ENCODE results near the gene MYO9B. TPM values are rescaled to one million over a fixed set of nuclear protein-coding genes. Genes with fewer than 3 reads are reported as not detected.
A peak's percentile ranks its signal among the peaks of the same experiment; 100 is the strongest.

Gene MYO9B
- total RNA-seq, 1 experiment from 2014 or later: 94.3 TPM

GRCh38 chr19:17235300-17235970 is 159.9 kb downstream of the MYO9B start:
- ChIA-PET POLR2A (interaction anchor here (0.6 to 2.8 kb wide), 9 partner anchors 9 to 159 kb away, joined by 3 to 11 read pairs (median 6); partner anchors contain the start of genes BABAM1, OCEL1 and USE1), CTCF (interaction anchor here (1.0 to 3.2 kb wide), 11 partner anchors 8 to 190 kb away, joined by 3 to 12 read pairs (median 6); partner anchors contain the start of genes MRPL34, OCEL1 and USE1)
- H3K27ac Mint-ChIP-seq: no peak overlapping the region
- peak; percentile 68 for DNase-seq (ENCODE audit: low spot score)
- H3K36me3 Mint-ChIP-seq: peaks cover 40% of the 10 kb centered on the region
- peak overlapping the region; percentile 80 for H3K4me3 Mint-ChIP-seq
- H3K9me3 Mint-ChIP-seq: no peaks in the 10 kb centered on the region
- ATAC-seq: peak; percentile 36
- H3K27me3 Mint-ChIP-seq (ENCODE audit: low read depth): no peaks in the 10 kb centered on the region
- peaks cover 27% of the 10 kb centered on the region for H3K4me1 Mint-ChIP-seq
- no peak for TF ChIP-seq ERG (CRISPR knock-in tag; IDR thresholded peaks at IDR 0.05)
- TF ChIP-seq OVOL2 (CRISPR knock-in tag; IDR thresholded peaks at IDR 0.05; ENCODE audit: borderline replicate concordance): no peak
- no peak for TF ChIP-seq ZBTB21 (CRISPR knock-in tag; IDR thresholded peaks at IDR 0.05; ENCODE audit: borderline replicate concordance)
- no peak for TF ChIP-seq SMAD4 (CRISPR knock-in tag; IDR thresholded peaks at IDR 0.05)
- no peak for TF ChIP-seq HMGA2 (CRISPR knock-in tag; IDR thresholded peaks at IDR 0.05)
- no peak for TF ChIP-seq ZNF512 (CRISPR knock-in tag; IDR thresholded peaks at IDR 0.05; ENCODE audit: borderline replicate concordance)
- TF ChIP-seq PRRX2 (CRISPR knock-in tag; IDR thresholded peaks at IDR 0.05): no peak
- TF ChIP-seq, protein P1, sequence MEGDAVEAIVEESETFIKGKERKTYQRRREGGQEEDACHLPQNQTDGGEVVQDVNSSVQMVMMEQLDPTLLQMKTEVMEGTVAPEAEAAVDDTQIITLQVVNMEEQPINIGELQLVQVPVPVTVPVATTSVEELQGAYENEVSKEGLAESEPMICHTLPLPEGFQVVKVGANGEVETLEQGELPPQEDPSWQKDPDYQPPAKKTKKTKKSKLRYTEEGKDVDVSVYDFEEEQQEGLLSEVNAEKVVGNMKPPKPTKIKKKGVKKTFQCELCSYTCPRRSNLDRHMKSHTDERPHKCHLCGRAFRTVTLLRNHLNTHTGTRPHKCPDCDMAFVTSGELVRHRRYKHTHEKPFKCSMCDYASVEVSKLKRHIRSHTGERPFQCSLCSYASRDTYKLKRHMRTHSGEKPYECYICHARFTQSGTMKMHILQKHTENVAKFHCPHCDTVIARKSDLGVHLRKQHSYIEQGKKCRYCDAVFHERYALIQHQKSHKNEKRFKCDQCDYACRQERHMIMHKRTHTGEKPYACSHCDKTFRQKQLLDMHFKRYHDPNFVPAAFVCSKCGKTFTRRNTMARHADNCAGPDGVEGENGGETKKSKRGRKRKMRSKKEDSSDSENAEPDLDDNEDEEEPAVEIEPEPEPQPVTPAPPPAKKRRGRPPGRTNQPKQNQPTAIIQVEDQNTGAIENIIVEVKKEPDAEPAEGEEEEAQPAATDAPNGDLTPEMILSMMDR (IDR thresholded peaks at IDR 0.05): no peak
- TF ChIP-seq FOXJ3 (CRISPR knock-in tag; IDR thresholded peaks at IDR 0.05; ENCODE audit: borderline replicate concordance): no peak
- no peak for TF ChIP-seq GRHL2 (CRISPR knock-in tag; IDR thresholded peaks at IDR 0.05; ENCODE audit: insufficient replicate concordance, severe bottlenecking)
- TF ChIP-seq RELA (CRISPR knock-in tag; IDR thresholded peaks at IDR 0.05; ENCODE audit: borderline replicate concordance): peak; percentile 76; the same call in 1 of the 2 replicates
- TF ChIP-seq SOX15 (CRISPR knock-in tag; IDR thresholded peaks at IDR 0.05): no peak
- peak; percentile 48; the same call in 1 of the 2 replicates for TF ChIP-seq FOXK1 (CRISPR knock-in tag; IDR thresholded peaks at IDR 0.05)
- TF ChIP-seq, protein P2, sequence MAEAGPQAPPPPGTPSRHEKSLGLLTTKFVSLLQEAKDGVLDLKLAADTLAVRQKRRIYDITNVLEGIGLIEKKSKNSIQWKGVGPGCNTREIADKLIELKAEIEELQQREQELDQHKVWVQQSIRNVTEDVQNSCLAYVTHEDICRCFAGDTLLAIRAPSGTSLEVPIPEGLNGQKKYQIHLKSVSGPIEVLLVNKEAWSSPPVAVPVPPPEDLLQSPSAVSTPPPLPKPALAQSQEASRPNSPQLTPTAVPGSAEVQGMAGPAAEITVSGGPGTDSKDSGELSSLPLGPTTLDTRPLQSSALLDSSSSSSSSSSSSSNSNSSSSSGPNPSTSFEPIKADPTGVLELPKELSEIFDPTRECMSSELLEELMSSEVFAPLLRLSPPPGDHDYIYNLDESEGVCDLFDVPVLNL (CRISPR knock-in tag; IDR thresholded peaks at IDR 0.05; ENCODE audit: borderline replicate concordance, low read depth): peak; percentile 39
- TF ChIP-seq, protein P3, sequence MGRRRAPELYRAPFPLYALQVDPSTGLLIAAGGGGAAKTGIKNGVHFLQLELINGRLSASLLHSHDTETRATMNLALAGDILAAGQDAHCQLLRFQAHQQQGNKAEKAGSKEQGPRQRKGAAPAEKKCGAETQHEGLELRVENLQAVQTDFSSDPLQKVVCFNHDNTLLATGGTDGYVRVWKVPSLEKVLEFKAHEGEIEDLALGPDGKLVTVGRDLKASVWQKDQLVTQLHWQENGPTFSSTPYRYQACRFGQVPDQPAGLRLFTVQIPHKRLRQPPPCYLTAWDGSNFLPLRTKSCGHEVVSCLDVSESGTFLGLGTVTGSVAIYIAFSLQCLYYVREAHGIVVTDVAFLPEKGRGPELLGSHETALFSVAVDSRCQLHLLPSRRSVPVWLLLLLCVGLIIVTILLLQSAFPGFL (CRISPR knock-in tag; IDR thresholded peaks at IDR 0.05; ENCODE audit: borderline replicate concordance): no peak
- TF ChIP-seq TCF7 (CRISPR knock-in tag; IDR thresholded peaks at IDR 0.05; ENCODE audit: low read depth): 0 out of 2 replicates have a peak, but pooled peaks have one; percentile 74
- TF ChIP-seq, protein P4, sequence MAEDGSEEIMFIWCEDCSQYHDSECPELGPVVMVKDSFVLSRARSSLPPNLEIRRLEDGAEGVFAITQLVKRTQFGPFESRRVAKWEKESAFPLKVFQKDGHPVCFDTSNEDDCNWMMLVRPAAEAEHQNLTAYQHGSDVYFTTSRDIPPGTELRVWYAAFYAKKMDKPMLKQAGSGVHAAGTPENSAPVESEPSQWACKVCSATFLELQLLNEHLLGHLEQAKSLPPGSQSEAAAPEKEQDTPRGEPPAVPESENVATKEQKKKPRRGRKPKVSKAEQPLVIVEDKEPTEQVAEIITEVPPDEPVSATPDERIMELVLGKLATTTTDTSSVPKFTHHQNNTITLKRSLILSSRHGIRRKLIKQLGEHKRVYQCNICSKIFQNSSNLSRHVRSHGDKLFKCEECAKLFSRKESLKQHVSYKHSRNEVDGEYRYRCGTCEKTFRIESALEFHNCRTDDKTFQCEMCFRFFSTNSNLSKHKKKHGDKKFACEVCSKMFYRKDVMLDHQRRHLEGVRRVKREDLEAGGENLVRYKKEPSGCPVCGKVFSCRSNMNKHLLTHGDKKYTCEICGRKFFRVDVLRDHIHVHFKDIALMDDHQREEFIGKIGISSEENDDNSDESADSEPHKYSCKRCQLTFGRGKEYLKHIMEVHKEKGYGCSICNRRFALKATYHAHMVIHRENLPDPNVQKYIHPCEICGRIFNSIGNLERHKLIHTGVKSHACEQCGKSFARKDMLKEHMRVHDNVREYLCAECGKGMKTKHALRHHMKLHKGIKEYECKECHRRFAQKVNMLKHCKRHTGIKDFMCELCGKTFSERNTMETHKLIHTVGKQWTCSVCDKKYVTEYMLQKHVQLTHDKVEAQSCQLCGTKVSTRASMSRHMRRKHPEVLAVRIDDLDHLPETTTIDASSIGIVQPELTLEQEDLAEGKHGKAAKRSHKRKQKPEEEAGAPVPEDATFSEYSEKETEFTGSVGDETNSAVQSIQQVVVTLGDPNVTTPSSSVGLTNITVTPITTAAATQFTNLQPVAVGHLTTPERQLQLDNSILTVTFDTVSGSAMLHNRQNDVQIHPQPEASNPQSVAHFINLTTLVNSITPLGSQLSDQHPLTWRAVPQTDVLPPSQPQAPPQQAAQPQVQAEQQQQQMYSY (CRISPR knock-in tag; IDR thresholded peaks at IDR 0.05): no peak
- no peak for TF ChIP-seq E2F5 (CRISPR knock-in tag; IDR thresholded peaks at IDR 0.05)
- TF ChIP-seq ZSCAN18 (CRISPR knock-in tag; IDR thresholded peaks at IDR 0.05): no peak
- TF ChIP-seq NR1H2 (CRISPR knock-in tag; IDR thresholded peaks at IDR 0.05): no peak
- TF ChIP-seq FOXP1 (CRISPR knock-in tag; IDR thresholded peaks at IDR 0.05; ENCODE audit: borderline replicate concordance): peak; percentile 97
